DND-41 (cell line): Measurements from ENCODE around the gene FAF1.

Experiments used
- EZH2 ChIP-seq: IDR thresholded peaks from 3 replicates; pipeline ENCODE4 v1.6.1; 2012; ENCODE audit warnings: borderline replicate concordance, low read depth, mild to moderate bottlenecking, moderate library complexity, low read length, inconsistent platforms; ENCODE audit not compliant: severe bottlenecking
- TF ChIP-seq, protein P1 (sequence below): IDR thresholded peaks from 2 replicates; pipeline ENCODE4 v1.5.1; 2012; ENCODE audit warnings: borderline replicate concordance, low read length, moderate library complexity, mild to moderate bottlenecking; ENCODE audit not compliant: poor library complexity, severe bottlenecking; ENCODE audit errors: extremely low read depth

DNA sequence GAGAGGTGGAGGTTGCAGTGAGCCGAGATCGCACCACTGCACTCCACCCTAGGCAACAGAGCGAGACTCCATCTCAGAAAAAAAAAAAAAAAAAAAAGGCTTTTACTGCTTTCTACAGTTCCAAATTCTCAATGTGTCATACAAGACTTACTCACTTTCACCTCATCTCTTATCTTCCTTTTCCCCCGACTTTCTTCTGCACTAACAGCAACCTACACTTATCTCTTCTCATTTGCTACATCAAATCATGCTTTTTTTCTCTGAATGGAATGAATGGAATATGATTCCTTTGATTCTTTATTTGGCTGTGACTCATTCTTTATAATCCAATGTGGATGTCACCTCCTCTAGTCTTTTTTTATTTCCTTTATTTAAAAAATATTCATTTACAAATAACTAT, 368.5 kb downstream of the FAF1 start:
- TF ChIP-seq, protein P1, sequence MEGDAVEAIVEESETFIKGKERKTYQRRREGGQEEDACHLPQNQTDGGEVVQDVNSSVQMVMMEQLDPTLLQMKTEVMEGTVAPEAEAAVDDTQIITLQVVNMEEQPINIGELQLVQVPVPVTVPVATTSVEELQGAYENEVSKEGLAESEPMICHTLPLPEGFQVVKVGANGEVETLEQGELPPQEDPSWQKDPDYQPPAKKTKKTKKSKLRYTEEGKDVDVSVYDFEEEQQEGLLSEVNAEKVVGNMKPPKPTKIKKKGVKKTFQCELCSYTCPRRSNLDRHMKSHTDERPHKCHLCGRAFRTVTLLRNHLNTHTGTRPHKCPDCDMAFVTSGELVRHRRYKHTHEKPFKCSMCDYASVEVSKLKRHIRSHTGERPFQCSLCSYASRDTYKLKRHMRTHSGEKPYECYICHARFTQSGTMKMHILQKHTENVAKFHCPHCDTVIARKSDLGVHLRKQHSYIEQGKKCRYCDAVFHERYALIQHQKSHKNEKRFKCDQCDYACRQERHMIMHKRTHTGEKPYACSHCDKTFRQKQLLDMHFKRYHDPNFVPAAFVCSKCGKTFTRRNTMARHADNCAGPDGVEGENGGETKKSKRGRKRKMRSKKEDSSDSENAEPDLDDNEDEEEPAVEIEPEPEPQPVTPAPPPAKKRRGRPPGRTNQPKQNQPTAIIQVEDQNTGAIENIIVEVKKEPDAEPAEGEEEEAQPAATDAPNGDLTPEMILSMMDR: no peak
- no peak for TF ChIP-seq EZH2
